AG04450 (cell line): ENCODE results near the gene GNB5. TPM values are rescaled to one million over a fixed set of nuclear protein-coding genes. Genes with fewer than 3 reads are reported as not detected.

ENCODE experiments used
- CTCF ChIA-PET: fragments of 300-600, 350-600 bp; formaldehyde crosslinking; extraction: SDS; loops from one replicate; lab custom pipeline; 2022; ENCODE audit warnings: antibody characterized with exemption, inconsistent platforms; lab: Charles Lee
- POLR2A ChIA-PET: fragments of 350-600 bp; formaldehyde crosslinking; extraction: SDS; loops from one replicate; lab custom pipeline; 2021; ENCODE audit warnings: antibody characterized with exemption, inconsistent platforms; lab: Yijun Ruan, JAX
- DNase-seq: peaks from one replicate; pipeline ENCODE4 v3.0.0-alpha.2; 2011; ENCODE audit warnings: low read depth, low spot score
- H3K27ac ChIP-seq: one replicate; pipeline ENCODE4 v1.5.1; 2012; ENCODE audit warnings: low read depth, low read length, control low read depth
- H3K27me3 ChIP-seq: one replicate; pipeline ENCODE4 v1.6.0; 2012; ENCODE audit warnings: low read length; ENCODE audit not compliant: control insufficient read depth, insufficient read depth
- H3K4me3 ChIP-seq: 2 replicates; pipeline ENCODE4 v1.5.1; 2011; ENCODE audit warnings: mild to moderate bottlenecking, low read depth, low read length, control low read depth
- H3K9me3 ChIP-seq: 2 replicates; pipeline ENCODE4 v1.5.1; 2012; ENCODE audit warnings: low read length; ENCODE audit not compliant: control insufficient read depth, insufficient read depth
- CTCF ChIP-seq: IDR thresholded peaks from 2 replicates; pipeline ENCODE4 v1.5.1; 2011; ENCODE audit warnings: low read depth, low read length, control low read depth, inconsistent platforms
- polyA plus RNA-seq: library from polyadenylated mRNA; depleted of rRNA; stranded (reverse); fragments of >200 nt; gene quantifications from 2 replicates; pipeline ENCODE4 v1.2.3, GENCODE V29; 2011

The GNB5 gene
- polyA plus RNA-seq, 1 experiment: 43.6 TPM

- TF ChIP-seq CTCF: no peak
- POLR2A ChIA-PET: no interaction called here
- CTCF ChIA-PET: no interaction called here
- Histone ChIP-seq H3K9me3 (no peaks in the 10 kb centered on the region), H3K27me3 (no peaks in the 10 kb centered on the region), H3K4me3 (no peak overlapping the region), H3K27ac (peak overlapping the region; percentile 2)
- no peak for DNase-seq
Measured at GRCh38 chr15:52120488-52120887, 70.7 kb downstream of the GNB5 start.

GRCh38 chr15:52118969-52119749 is 72.0 kb downstream of the GNB5 start:
- Histone ChIP-seq H3K4me3 (no peak overlapping the region), H3K9me3 (no peaks in the 10 kb centered on the region), H3K27ac (no peak overlapping the region), H3K27me3 (peaks cover 5% of the 10 kb centered on the region)
- ChIA-PET POLR2A (no interaction called here), CTCF (interaction anchor here (1.0 kb wide), 1 partner anchor 22 kb away, joined by 5 read pairs; no protein-coding TSS in a partner anchor)
- no peak for DNase-seq
- TF ChIP-seq CTCF: no peak

- ChIA-PET CTCF (no interaction called here), POLR2A (no interaction called here)
- TF ChIP-seq CTCF: no peak
Measured at GRCh38 chr15:52117549-52117948, 73.6 kb downstream of the GNB5 start.

GRCh38 chr15:52115598-52116427 is 75.4 kb downstream of the GNB5 start:
- no peak for TF ChIP-seq CTCF
- POLR2A ChIA-PET: interaction anchor here (1.3 kb wide), 1 partner anchor 33 kb away, joined by 7 read pairs; no protein-coding TSS in a partner anchor
- no peak for DNase-seq

More at GRCh38 chr15:52117549-52117948, 73.6 kb downstream of the GNB5 start:
- H3K27me3 ChIP-seq: peaks cover 7% of the 10 kb centered on the region
- DNase-seq: no peak
- H3K9me3 ChIP-seq: no peaks in the 10 kb centered on the region; the same call in 1 of the 2 replicates
- no peak overlapping the region for H3K27ac ChIP-seq
- H3K4me3 ChIP-seq: no peak overlapping the region

More at GRCh38 chr15:52115598-52116427, 75.4 kb downstream of the GNB5 start:
- Histone ChIP-seq H3K27ac (no peak overlapping the region), H3K9me3 (no peaks in the 10 kb centered on the region; the same call in 1 of the 2 replicates), H3K4me3 (no peak overlapping the region), H3K27me3 (peaks cover 21% of the 10 kb centered on the region)
- CTCF ChIA-PET: interaction anchor here (0.7 to 1.7 kb wide), 2 partner anchors 23 to 38 kb away, joined by 3 to 4 read pairs; no protein-coding TSS in a partner anchor
